ACHN (cell line): ENCODE results near the gene DHCR7.
A peak's percentile ranks its signal among the peaks of the same experiment; 100 is the strongest.

Source experiments
- DNase-seq: peaks from one replicate; pipeline ENCODE4 v3.0.0-alpha.2; 2015
- in situ Hi-C: cut with HindIII; loops from 2 replicates; pipeline ENCODE4 v1.10.0; 2017; ENCODE audit warnings: low sequenced_read_pairs, low pct_ligation_motif_present, low pct_unique_long_range_greater_than_20kb

The DHCR7 gene

GRCh38 chr11:71462726-71463125 is 14.5 kb upstream of the DHCR7 start:
- in situ Hi-C loops = no loop called here

GRCh38 chr11:71461696-71462095 is 13.5 kb upstream of the DHCR7 start:
- in situ Hi-C loops = no loop called here
- no peak for DNase-seq

More at GRCh38 chr11:71462726-71463125, 14.5 kb upstream of the DHCR7 start:
- no peak for DNase-seq

GRCh38 chr11:71459767-71460320 is 11.7 kb upstream of the DHCR7 start:
- no peak for DNase-seq
- in situ Hi-C loops = no loop called here

- in situ Hi-C loops = no loop called here
Observed at GRCh38 chr11:71459076-71459766, 11.0 kb upstream of the DHCR7 start.

GRCh38 chr11:71458146-71459070 is 10.2 kb upstream of the DHCR7 start:
- no peak for DNase-seq

More at GRCh38 chr11:71459076-71459766, 11.0 kb upstream of the DHCR7 start:
- DNase-seq = no peak

GRCh38 chr11:71456831-71457230 is 8.6 kb upstream of the DHCR7 start:
- DNase-seq = no peak
- in situ Hi-C loops = no loop called here

More at GRCh38 chr11:71458146-71459070, 10.2 kb upstream of the DHCR7 start:
- in situ Hi-C loops = no loop called here

- in situ Hi-C loops = no loop called here
- DNase-seq = no peak
Observed at GRCh38 chr11:71456294-71456693, 8.1 kb upstream of the DHCR7 start.

GRCh38 chr11:71454470-71455113 is 6.4 kb upstream of the DHCR7 start:
- DNase-seq = no peak
- in situ Hi-C loops = no loop called here

GRCh38 chr11:71453918-71454304 is 5.7 kb upstream of the DHCR7 start:
- no peak for DNase-seq
- in situ Hi-C loops = no loop called here

GRCh38 chr11:71453037-71453917 is 5.1 kb upstream of the DHCR7 start, which contains the start of gene NADSYN1:
TSS of gene NADSYN1 (plus strand) at chr11:71453203. CDS start at chr11:71453297, 94 bp downstream.
- in situ Hi-C loops = no loop called here
- DNase-seq = peak; percentile 93

GRCh38 chr11:71452199-71453036 is 4.2 kb upstream of the DHCR7 start:
- DNase-seq = peak; percentile 2
- in situ Hi-C loops = no loop called here

- in situ Hi-C loops = no loop called here
- DNase-seq = no peak
Observed at GRCh38 chr11:71451596-71452198, 3.5 kb upstream of the DHCR7 start.

GRCh38 chr11:71450939-71451338 is 2.7 kb upstream of the DHCR7 start:
- in situ Hi-C loops = no loop called here
- DNase-seq = no peak

- in situ Hi-C loops = no loop called here
- no peak for DNase-seq
Observed at GRCh38 chr11:71450507-71450906, 2.3 kb upstream of the DHCR7 start.

- DNase-seq = no peak
- in situ Hi-C loops = no loop called here
Observed at GRCh38 chr11:71449596-71449995, 1.4 kb upstream of the DHCR7 start.

GRCh38 chr11:71447791-71448256 is 369 bp downstream of the DHCR7 start:
- in situ Hi-C loops = no loop called here

More at GRCh38 chr11:71447791-71448256, 369 bp downstream of the DHCR7 start:
- no peak for DNase-seq
